HG02642 (cell line): ENCODE measurements around the gene GALNT10.
A peak's percentile ranks its signal among the peaks of the same experiment; 100 is the strongest.

ENCODE experiments used
- ATAC-seq: cut with Tn5 transposase; IDR thresholded peaks from one replicate; pipeline ENCODE4 v1.9.1; 2021; ENCODE audit warnings: mild to moderate bottlenecking; ENCODE audit not compliant: unreplicated experiment, poor library complexity

The GALNT10 gene

GRCh38 chr5:154227090-154227489, 36.6 kb downstream of the GALNT10 start:
- ATAC-seq = no peak

- peak; percentile 93 for ATAC-seq
Measured at GRCh38 chr5:154228696-154229095, 38.2 kb downstream of the GALNT10 start.

GRCh38 chr5:154230526-154230925, 40.0 kb downstream of the GALNT10 start:
- no peak for ATAC-seq

- no peak for ATAC-seq
Measured at GRCh38 chr5:154234551-154234950, 44.0 kb downstream of the GALNT10 start.

GRCh38 chr5:154236011-154236410, 45.5 kb downstream of the GALNT10 start:
- no peak for ATAC-seq

- no peak for ATAC-seq
Measured at GRCh38 chr5:154236536-154237375, 46.2 kb downstream of the GALNT10 start.

- ATAC-seq = no peak
Measured at GRCh38 chr5:154237376-154237743, 46.8 kb downstream of the GALNT10 start.

- no peak for ATAC-seq
Measured at GRCh38 chr5:154237946-154238345, 47.4 kb downstream of the GALNT10 start.

- ATAC-seq = peak; percentile 62
Measured at GRCh38 chr5:154238776-154239481, 48.4 kb downstream of the GALNT10 start.

- no peak for ATAC-seq
Measured at GRCh38 chr5:154240595-154240994, 50.1 kb downstream of the GALNT10 start.

GRCh38 chr5:154241021-154241420, 50.5 kb downstream of the GALNT10 start:
- no peak for ATAC-seq

- ATAC-seq = no peak
Measured at GRCh38 chr5:154242442-154242841, 51.9 kb downstream of the GALNT10 start.

GRCh38 chr5:154242964-154243376, 52.4 kb downstream of the GALNT10 start:
- ATAC-seq = peak; percentile 56

- no peak for ATAC-seq
Measured at GRCh38 chr5:154243736-154244135, 53.2 kb downstream of the GALNT10 start.

- no peak for ATAC-seq
Measured at GRCh38 chr5:154244476-154244875, 53.9 kb downstream of the GALNT10 start.

GRCh38 chr5:154248691-154249090, 58.2 kb downstream of the GALNT10 start:
- ATAC-seq = no peak

- no peak for ATAC-seq
Measured at GRCh38 chr5:154249826-154250225, 59.3 kb downstream of the GALNT10 start.

- no peak for ATAC-seq
Measured at GRCh38 chr5:154251529-154251928, 61.0 kb downstream of the GALNT10 start.

- ATAC-seq = no peak
Measured at GRCh38 chr5:154253807-154254206, 63.3 kb downstream of the GALNT10 start.

- ATAC-seq = no peak
Measured at GRCh38 chr5:154254896-154255295, 64.4 kb downstream of the GALNT10 start.

GRCh38 chr5:154257046-154257445, 66.5 kb downstream of the GALNT10 start:
- ATAC-seq = no peak
